Vagina (tissue), 2 donors: ENCODE measurements around the gene HOXD11. TPM values are rescaled to one million over a fixed set of nuclear protein-coding genes. Genes with fewer than 3 reads are reported as not detected.

Experiments used
- DNase-seq, 2 donors: peaks; one replicate each; pipeline ENCODE4 v3.0.0-alpha.2; 2017; ENCODE audit errors: extremely low spot score in 2 of 2
- H3K27ac ChIP-seq: fragments of 200-600 bp; sonication (generic); one replicate; pipeline ENCODE4 v1.5.1; 2019
- H3K27me3 ChIP-seq: fragments of 200-600 bp; sonication (generic); one replicate; pipeline ENCODE4 v1.5.1; 2019
- H3K36me3 ChIP-seq, 2 donors: fragments of 200-600 bp; sonication (generic); one replicate each; pipeline ENCODE4 v1.5.1; 2017 to 2019
- H3K4me1 ChIP-seq: fragments of 200-600 bp; sonication (generic); one replicate; pipeline ENCODE4 v1.5.1; 2019
- H3K4me3 ChIP-seq, 2 donors: fragments of 200-600 bp; sonication (generic); 1 replicate in 1 of 2; 2 replicates in 1 of 2; pipeline ENCODE4 v1.5.1; 2016 to 2019
- H3K9me3 ChIP-seq: fragments of 200-600 bp; sonication (generic); one replicate; pipeline ENCODE4 v1.5.1; 2019
- POLR2A ChIP-seq, 2 donors: fragments of 450-650 bp; IDR thresholded peaks; one replicate each; pipeline ENCODE4 v1.6.1; 2017; ENCODE audit warnings: antibody characterized with exemption in 2 of 2, mild to moderate bottlenecking in 2 of 2, moderate library complexity in 2 of 2
- POLR2AphosphoS5 ChIP-seq, 2 donors: sonication (generic); formaldehyde crosslinking; IDR thresholded peaks; one replicate each; pipeline ENCODE4 v1.9.0; 2017; ENCODE audit warnings: antibody characterized with exemption in 2 of 2, mild to moderate bottlenecking in 2 of 2, low read depth in 1 of 2; ENCODE audit not compliant: insufficient read depth in 1 of 2
- intact Hi-C: fragments of 100-400 bp; cut with DNase I; formaldehyde crosslinking; loops from one replicate; pipeline ENCODE4 v1.15.1; 2023
- total RNA-seq: library from RNA; depleted of rRNA; stranded (reverse); fragments of >200 nt; gene quantifications from one replicate; pipeline ENCODE4 v1.2.3, GENCODE V29; 2016
- TF ChIP-seq, protein P1 (sequence below), 3 experiments: fragments of 450-650 bp in 2 of 3; fragments of 200-600 bp in 1 of 3; sonication (generic) in 1 of 3; IDR thresholded peaks; one replicate each; pipeline ENCODE4 v1.5.1; 2017 to 2019; ENCODE audit warnings: antibody characterized with exemption in 3 of 3, mild to moderate bottlenecking in 2 of 3, moderate library complexity in 2 of 3

The HOXD11 gene
- total RNA-seq, 1 donor from 2014 or later, result 19.4 TPM

DNA sequence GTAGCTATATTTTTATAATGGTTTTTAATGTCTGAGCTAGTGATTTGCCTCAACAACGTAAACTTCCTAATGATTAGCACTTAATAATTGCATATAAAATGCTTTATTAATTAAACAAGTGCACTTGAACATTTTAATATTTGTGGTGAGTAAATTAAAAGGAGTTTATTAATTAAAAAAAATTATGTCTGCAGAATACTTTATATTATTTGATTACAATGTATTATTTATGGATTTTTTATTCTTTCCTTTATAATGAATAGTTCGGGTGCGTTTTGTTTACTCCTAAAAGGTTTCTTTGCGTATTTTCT is 24.7 kb downstream of the HOXD11 start:
- no peaks in the 10 kb centered on the region for H3K36me3 ChIP-seq
- H3K27me3 ChIP-seq, result peaks cover 5% of the 10 kb centered on the region
- intact Hi-C loops, result no loop called here
- peaks cover 24% of the 10 kb centered on the region for H3K4me1 ChIP-seq
- no peak for TF ChIP-seq POLR2A (IDR thresholded peaks at IDR 0.05)
- TF ChIP-seq, protein P1, sequence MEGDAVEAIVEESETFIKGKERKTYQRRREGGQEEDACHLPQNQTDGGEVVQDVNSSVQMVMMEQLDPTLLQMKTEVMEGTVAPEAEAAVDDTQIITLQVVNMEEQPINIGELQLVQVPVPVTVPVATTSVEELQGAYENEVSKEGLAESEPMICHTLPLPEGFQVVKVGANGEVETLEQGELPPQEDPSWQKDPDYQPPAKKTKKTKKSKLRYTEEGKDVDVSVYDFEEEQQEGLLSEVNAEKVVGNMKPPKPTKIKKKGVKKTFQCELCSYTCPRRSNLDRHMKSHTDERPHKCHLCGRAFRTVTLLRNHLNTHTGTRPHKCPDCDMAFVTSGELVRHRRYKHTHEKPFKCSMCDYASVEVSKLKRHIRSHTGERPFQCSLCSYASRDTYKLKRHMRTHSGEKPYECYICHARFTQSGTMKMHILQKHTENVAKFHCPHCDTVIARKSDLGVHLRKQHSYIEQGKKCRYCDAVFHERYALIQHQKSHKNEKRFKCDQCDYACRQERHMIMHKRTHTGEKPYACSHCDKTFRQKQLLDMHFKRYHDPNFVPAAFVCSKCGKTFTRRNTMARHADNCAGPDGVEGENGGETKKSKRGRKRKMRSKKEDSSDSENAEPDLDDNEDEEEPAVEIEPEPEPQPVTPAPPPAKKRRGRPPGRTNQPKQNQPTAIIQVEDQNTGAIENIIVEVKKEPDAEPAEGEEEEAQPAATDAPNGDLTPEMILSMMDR (IDR thresholded peaks at IDR 0.05), result no peak
- no peak for TF ChIP-seq POLR2AphosphoS5 (IDR thresholded peaks at IDR 0.05; ENCODE audit: insufficient read depth in 1 of 2, low read depth in 1 of 2)
- peak overlapping the region; percentile 83 for H3K27ac ChIP-seq
- no peak for DNase-seq
- peak overlapping the region in 1 of 2 donors; percentile 46 for H3K4me3 ChIP-seq
- H3K9me3 ChIP-seq, result no peaks in the 10 kb centered on the region

DNA sequence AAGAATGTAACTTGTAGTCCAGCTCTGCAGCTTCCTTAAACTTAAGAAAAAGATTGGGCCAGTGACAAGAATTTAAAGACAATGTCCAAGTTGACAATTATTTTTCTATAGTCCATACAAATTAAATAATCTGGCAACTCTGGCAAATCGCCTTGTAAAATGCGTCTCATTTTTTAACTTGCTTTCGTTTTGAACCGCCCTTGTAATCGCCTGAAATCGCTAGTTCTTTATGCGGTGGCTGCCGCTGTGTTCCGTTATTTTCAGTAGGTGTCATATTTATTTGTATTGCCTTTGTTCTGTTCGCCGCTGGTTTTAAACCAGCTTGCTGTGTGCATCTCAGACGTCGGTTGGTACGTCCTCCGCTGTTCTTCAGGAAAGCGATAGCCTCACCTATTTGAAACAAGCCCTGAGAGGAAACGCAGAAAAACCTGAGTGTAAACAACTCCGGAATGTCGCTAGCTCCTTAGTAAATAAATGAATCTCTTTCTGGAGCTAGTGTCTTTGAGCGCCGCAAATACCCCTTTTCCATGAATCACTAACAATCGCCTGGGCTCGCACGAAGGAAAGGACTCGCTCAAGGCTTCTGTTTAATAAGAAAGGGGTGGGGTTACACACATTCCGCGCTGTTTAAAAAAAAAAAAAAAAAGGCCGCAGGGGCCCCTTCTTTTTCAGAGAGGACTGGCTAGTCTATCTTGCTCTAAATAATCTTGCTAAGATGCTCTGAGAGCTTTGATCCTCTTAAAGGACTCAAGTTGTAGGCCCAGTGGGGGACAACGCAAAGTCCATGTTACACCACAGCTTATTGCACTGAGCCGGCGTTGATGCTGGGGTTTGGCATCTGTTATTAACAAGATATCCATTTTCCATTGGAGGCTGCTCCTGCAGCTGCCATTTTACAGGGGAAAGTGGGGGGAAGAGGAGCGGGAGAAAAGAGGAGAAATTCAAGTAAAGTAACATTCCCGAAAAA is 25.4 kb downstream of the HOXD11 start:
- H3K4me1 ChIP-seq, result peaks cover 24% of the 10 kb centered on the region
- H3K27me3 ChIP-seq, result peaks cover 5% of the 10 kb centered on the region
- no peak for DNase-seq
- intact Hi-C loops, result no loop called here
- TF ChIP-seq, protein P1 (IDR thresholded peaks at IDR 0.05), result no peak
- TF ChIP-seq POLR2A (IDR thresholded peaks at IDR 0.05), result no peak
- no peak for TF ChIP-seq POLR2AphosphoS5 (IDR thresholded peaks at IDR 0.05; ENCODE audit: insufficient read depth in 1 of 2, low read depth in 1 of 2)
- peak overlapping the region; percentile 83 for H3K27ac ChIP-seq
- H3K4me3 ChIP-seq, result peak overlapping the region; percentile 9 to 25
- H3K36me3 ChIP-seq, result no peaks in the 10 kb centered on the region
- no peaks in the 10 kb centered on the region for H3K9me3 ChIP-seq

DNA sequence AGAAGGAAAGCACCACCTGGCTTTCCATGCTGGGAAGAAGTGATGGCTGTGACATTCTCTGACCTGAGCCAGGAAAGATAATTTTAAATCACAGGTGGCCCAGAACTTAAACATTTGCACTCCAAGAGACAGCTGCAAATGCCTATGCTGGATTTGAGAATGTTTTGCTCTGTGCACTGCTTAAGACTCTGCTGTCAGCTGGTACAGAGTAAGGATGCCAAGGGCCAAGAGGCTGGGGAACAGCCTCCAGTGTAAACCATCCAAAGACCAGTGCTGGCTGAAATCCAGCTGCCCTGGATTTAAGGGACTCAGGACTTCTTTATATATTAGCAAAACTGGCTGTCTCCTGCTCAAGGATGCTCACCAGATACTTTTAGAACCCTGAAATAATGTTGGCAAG is 26.3 kb downstream of the HOXD11 start:
- Histone ChIP-seq H3K9me3 (no peaks in the 10 kb centered on the region), H3K4me3 (no peak overlapping the region), H3K27me3 (peaks cover 5% of the 10 kb centered on the region), H3K27ac (peak overlapping the region; percentile 83), H3K4me1 (peaks cover 24% of the 10 kb centered on the region), H3K36me3 (no peaks in the 10 kb centered on the region)
- no peak for DNase-seq
- intact Hi-C loops, result no loop called here
- TF ChIP-seq, protein P1 (IDR thresholded peaks at IDR 0.05), result no peak
- TF ChIP-seq POLR2A (IDR thresholded peaks at IDR 0.05), result no peak
- TF ChIP-seq POLR2AphosphoS5 (IDR thresholded peaks at IDR 0.05; ENCODE audit: insufficient read depth in 1 of 2, low read depth in 1 of 2), result no peak

DNA sequence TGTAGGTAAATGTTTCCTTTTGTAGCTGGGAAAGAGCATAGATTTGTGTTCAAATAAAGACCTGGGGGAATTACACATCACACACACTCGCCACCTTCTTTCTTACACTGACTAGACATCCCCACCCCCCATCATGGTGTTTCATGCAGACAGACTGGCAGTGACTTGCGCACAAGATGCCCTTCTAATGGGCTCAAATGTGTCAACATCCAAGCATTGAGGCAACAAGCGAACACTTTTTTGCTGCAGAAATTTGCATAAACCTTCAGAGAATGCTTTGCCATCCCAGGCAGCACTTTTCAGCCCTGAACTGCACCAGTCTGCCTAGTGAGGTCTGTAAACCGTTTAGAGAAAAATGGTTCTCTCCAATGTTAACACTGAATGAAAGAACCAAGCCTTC is 27.0 kb downstream of the HOXD11 start:
- H3K27me3 ChIP-seq, result peaks cover 5% of the 10 kb centered on the region

More for the DNA sequence above, 27.0 kb downstream of the HOXD11 start:
- intact Hi-C loops, result no loop called here
- DNase-seq, result no peak
- Histone ChIP-seq H3K9me3 (no peaks in the 10 kb centered on the region), H3K4me1 (peaks cover 20% of the 10 kb centered on the region), H3K36me3 (no peaks in the 10 kb centered on the region), H3K4me3 (no peak overlapping the region), H3K27ac (peak overlapping the region; percentile 83)
- TF ChIP-seq POLR2AphosphoS5 (IDR thresholded peaks at IDR 0.05; ENCODE audit: insufficient read depth in 1 of 2, low read depth in 1 of 2) (no peak), POLR2A (IDR thresholded peaks at IDR 0.05) (no peak)
- TF ChIP-seq, protein P1 (IDR thresholded peaks at IDR 0.05), result no peak
